HFF-Myc (cell line): ENCODE measurements around the gene RAB15.

Source experiments
- DNase-seq: peaks from one replicate; pipeline ENCODE4 v3.0.0-alpha.2; 2011; ENCODE audit warnings: low read depth; ENCODE audit errors: extremely low read depth
- H3K4me3 ChIP-seq: replicated peaks from 2 replicates; pipeline ENCODE4 v1.5.1; 2011; ENCODE audit warnings: low read depth, mild to moderate bottlenecking, control low read depth, low read length
- CTCF ChIP-seq: IDR thresholded peaks from 2 replicates; pipeline ENCODE4 v1.5.1; 2012; ENCODE audit warnings: mild to moderate bottlenecking, low read depth, low read length, control low read depth; ENCODE audit errors: missing control alignments

The RAB15 gene

GRCh38 chr14:64910847-64911495 lies 61.2 kb downstream of the RAB15 start:
- no peak overlapping the region for H3K4me3 ChIP-seq
- DNase-seq: no peak
- TF ChIP-seq CTCF: peak; percentile 74

- no peak for DNase-seq
- TF ChIP-seq CTCF: no peak
- H3K4me3 ChIP-seq: no peak overlapping the region
Observed at GRCh38 chr14:64906022-64906421, 66.1 kb downstream of the RAB15 start.

- no peak for DNase-seq
- TF ChIP-seq CTCF: no peak
- no peak overlapping the region for H3K4me3 ChIP-seq
Observed at GRCh38 chr14:64899958-64900357, 72.2 kb downstream of the RAB15 start.
